ENCODE measurements around the gene TNS3.

TNS3 gene

GRCh38 chr7:47525066-47525623 is 56.8 kb downstream of the TNS3 start:
- no peak for DNase-seq (ENCODE audit: low spot score)

DNA sequence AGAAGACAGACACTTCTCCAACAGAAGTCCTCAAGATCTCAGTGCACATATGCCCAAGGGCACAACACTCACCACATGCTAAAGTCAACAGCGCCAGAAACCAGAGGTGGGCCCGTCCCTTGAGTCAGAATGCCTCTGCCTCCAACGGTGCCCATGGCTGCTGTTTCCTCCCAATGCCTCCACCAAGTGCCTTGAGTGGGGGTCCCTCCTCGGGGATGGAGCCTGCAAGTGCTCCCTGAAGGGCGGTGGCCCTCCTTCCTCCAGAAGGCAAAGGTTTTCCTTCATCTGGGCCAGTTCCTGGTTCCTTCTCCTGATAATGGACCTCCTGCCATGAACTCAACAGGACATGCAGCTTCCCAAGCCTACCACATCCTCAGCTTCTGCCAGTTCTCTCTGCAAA is 58.5 kb downstream of the TNS3 start:
- no peak for DNase-seq (ENCODE audit: low spot score)

GRCh38 chr7:47521816-47522561 is 59.9 kb downstream of the TNS3 start:
- DNase-seq (ENCODE audit: low spot score), result no peak

DNA sequence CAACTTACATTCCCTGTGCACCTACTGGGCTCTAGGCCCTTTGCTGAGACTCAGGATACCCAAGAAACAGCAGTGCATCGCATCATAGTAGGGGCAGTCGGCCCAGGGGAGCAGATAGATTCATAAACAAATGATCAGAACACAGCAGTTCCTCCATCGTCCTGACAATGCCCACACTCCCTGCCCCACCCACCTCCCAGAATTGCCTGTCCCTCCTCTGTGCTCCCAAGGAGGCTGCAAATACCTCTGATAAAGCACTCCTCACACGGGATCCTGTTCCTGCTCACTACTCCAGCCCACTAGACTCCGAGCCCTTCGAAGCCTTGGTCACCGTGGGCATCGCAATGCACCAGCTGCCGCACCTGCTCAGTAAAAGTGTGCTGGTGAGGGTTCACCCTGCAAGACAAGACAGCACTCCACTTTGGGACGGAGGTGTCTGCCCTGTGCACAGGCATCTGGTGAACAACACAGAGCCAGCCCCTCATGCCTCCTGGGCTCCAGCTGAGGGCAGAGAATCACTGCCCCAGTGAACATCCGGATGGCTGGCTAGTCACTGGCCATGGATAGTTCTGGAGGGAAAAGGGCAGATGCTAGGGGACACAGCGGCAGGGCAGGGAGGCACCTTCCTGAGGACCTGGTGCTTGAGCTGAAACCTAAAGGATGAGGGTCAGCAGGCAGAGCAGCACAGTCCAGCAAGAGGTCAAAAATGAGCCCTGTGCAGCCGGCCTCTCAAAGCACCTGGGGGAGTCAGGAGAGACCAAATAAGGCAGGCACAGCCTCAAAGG is 60.7 kb downstream of the TNS3 start:
- DNase-seq (ENCODE audit: low spot score), result no peak

- DNase-seq (ENCODE audit: low spot score), result no peak
Observed at GRCh38 chr7:47520406-47520805, 61.5 kb downstream of the TNS3 start.

DNA sequence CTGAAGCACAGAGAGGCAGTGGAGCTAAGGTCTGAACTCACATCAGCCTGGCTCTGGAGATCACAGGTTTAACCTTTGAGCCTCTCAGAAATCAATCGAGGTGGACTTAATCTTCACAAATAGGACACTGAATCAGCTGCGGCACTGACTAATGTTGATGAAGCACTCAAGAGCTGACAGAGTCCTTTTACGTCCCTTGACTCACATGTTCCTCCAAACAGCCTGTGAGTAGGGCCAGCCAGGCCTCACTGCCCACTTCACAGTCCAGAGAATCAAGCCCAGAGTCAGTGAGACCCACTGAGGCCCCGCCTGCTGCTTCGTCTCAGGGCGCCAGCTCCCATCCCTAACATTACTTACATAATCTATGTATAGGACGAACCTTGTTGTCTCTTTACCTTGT is 63.1 kb downstream of the TNS3 start:
- DNase-seq (ENCODE audit: low spot score), result no peak

GRCh38 chr7:47517821-47518480 is 64.0 kb downstream of the TNS3 start:
- DNase-seq (ENCODE audit: low spot score), result no peak

DNA sequence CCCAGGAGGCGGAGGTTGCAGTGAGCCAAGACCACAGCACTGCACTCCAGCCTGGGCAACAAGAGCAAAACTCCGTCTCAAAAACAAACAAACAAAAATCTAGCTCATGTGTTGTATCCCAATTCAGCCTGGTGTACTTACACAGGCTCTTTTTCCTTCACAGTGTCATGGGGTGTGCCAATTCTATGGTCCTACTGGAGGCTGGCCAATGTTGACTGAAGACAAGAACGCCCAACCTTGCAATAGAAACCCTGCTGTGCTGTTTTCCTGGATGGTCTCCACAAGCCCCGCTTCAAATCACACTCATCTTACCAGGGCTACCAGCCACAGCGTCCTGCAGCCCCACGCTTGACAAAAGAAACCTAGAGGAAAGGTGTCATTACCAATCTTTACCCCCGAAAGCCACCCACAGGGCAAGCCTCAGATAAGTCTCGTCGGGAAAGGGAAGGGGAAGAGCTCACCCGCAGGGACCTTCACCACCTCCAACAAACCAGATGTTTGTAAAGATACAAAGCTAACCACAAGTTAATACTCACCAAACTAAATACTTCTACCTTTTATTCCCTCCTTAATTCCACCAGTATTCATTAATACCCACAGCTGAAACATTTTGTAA is 64.8 kb downstream of the TNS3 start:
- DNase-seq (ENCODE audit: low spot score), result no peak

GRCh38 chr7:47516386-47516785 is 65.5 kb downstream of the TNS3 start:
- no peak for DNase-seq (ENCODE audit: low spot score)

DNA sequence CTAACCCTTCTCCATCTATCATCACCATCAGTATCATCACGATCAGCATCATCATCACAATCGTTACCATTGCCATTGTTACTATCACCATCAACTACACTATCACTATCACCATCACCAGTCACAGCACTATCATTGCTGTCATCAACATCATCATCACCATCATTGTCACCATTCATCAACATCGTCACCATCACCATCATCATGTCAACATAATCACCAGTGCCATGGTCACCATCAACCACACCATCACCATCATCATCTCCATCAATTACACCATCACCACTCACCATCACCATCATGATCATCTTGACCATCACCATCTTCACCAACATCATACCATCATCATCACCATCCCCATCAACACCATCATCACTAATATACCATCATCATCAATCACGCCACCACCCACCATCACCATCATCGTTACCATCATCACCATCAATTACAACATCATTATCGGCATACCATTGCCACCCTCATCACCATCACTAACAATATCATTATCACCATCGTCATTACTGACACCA is 66.5 kb downstream of the TNS3 start:
- DNase-seq (ENCODE audit: low spot score), result no peak

DNA sequence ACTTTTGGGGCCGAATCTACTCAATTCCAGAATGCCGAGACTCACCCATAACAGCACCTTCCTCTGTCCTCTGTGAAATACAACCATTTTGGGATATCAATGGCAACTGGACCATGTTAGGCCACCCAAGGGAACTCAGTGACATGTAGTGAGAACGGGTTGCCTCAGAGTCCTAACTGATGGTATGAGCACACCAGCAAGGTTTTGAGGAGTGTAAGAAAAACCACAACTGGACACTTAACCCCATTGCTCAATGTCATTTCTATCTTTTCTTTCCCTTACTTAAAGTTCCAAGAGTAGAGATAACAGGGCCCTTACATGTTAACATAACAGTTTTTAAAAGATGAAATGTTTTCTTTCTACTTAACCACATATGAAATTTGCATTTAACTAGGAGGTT is 67.1 kb downstream of the TNS3 start:
- DNase-seq (ENCODE audit: low spot score), result no peak

- DNase-seq (ENCODE audit: low spot score), result no peak
Observed at GRCh38 chr7:47514367-47514766, 67.5 kb downstream of the TNS3 start.

GRCh38 chr7:47513741-47514241 is 68.1 kb downstream of the TNS3 start:
- no peak for DNase-seq (ENCODE audit: low spot score)

- DNase-seq (ENCODE audit: low spot score), result no peak
Observed at GRCh38 chr7:47512481-47513176, 69.3 kb downstream of the TNS3 start.

DNA sequence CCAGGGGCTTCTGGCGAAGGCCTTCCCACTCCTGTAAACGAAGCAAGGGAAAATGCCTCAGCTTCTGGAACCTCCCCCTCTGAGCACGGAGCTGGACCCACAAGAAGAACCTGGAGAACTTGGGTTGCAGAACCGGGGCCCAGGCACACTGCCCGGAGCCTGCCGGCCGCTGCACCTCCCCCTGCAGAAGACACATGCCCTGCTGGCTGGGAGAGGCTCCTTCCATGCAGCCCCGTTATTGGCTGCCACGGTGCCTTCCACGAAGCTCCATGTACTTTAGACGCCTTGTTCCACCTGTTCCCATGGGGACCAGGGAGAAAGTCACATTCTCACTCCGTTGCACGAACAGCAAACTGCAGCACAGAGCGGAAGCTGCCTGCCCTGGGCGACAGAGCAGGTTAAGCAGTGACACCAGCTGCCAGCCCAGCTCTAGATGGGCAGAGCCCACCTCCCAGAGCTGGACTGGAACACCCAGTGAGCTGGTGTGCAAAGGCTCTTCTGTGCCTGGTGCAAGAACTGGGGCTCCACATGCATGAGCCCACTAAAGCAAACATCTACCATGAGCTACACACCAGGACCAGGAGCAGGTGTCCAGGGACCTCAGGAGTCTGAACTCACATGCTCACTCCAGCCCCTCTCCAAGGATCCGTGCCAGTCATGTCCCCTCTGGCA is 70.1 kb downstream of the TNS3 start:
- no peak for DNase-seq (ENCODE audit: low spot score)

DNA sequence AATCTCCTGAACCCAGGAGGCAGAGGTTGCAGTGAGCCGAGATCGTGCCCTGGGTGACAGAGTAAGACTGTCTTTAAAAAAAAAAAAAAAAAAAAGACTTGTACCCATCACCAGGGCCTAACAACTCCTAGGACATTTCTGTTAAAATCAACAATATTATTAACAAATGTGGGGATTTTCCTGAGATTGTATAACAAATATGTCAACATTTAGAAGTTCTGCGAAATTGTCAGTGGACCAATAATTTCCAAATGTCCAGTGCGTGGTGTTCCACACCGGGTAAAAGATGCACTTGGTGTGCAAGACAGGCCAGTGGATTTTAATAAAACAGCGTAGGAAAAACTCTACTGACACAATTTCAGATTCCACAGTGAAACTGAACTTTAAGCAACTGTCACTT is 71.1 kb downstream of the TNS3 start:
- DNase-seq (ENCODE audit: low spot score), result no peak

DNA sequence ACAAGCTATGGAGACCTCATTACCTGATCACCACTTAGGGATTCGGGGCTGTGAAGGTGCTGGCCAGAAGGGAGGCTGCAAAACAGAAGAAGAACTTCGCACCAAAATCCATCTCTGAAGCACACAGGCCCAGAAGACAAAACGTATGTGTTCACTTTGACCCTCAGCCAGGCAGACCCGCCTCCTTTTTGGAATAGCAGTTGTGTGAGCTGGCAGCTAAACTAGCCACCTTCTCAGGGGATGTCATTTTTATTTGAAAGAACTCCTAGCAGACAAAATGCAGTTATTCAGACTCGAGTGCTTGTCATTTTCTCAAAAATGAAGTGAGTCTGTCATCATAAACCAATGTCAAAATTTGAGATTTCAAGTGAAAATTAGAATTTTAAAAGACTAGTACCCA is 71.7 kb downstream of the TNS3 start:
- no peak for DNase-seq (ENCODE audit: low spot score)

DNA sequence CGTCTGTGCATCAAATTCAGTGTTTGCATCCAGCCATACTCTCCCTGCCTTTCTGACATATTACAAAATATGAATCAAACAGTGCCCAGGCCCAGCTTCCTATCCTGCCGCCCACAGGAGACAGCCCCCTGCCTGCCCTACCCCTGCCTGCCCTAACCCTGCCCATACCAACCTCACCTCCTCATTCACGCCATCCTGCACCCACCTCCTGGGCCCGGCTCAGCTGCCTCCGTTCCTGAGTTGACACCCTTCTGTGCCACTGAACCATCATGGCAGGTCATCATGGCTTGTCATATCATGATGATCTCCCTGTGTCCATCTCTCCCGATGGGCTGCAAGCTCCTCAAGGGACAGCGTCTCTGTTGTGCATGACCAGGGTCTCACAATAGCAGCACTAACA is 72.3 kb downstream of the TNS3 start:
- no peak for DNase-seq (ENCODE audit: low spot score)

GRCh38 chr7:47508389-47509380 is 73.2 kb downstream of the TNS3 start:
- peak; percentile 26 for DNase-seq (ENCODE audit: low spot score)

All from SK-N-DZ (cell line).